MG63 (cell line): ENCODE measurements around the gene MINDY1. TPM values are rescaled to one million over a fixed set of nuclear protein-coding genes. Genes with fewer than 3 reads are reported as not detected.

ENCODE experiments used
- DNase-seq: peaks from one replicate; pipeline ENCODE4 v3.0.0-alpha.2; 2020
- H3K27me3 ChIP-seq: fragments of 250-450 bp; sonication (Bioruptor Pico); 2 replicates; pipeline ENCODE4 v1.5.1; 2020; ENCODE audit warnings: mild to moderate bottlenecking, moderate library complexity
- H3K36me3 ChIP-seq: fragments of 250-450 bp; sonication (Bioruptor Pico); 2 replicates; pipeline ENCODE4 v1.5.1; 2020; ENCODE audit warnings: mild to moderate bottlenecking, moderate library complexity
- H3K4me3 ChIP-seq: fragments of 250-450 bp; sonication (Bioruptor Pico); 2 replicates; pipeline ENCODE4 v1.5.1; 2020; ENCODE audit warnings: mild to moderate bottlenecking, moderate library complexity
- H3K9me3 ChIP-seq: fragments of 250-450 bp; sonication (Bioruptor Pico); 2 replicates; pipeline ENCODE4 v1.5.1; 2020; ENCODE audit warnings: mild to moderate bottlenecking, moderate library complexity
- total RNA-seq: library from RNA; depleted of rRNA; stranded (reverse); fragments of >200 nt; shearing (Covaris generic); gene quantifications from 2 replicates; pipeline ENCODE4 v1.2.3, GENCODE V29; 2014; ENCODE audit warnings: low replicate concordance; rRNA removed

MINDY1 gene
- total RNA-seq, 1 experiment from 2014 or later = 8.9 TPM

- no peaks in the 10 kb centered on the region for H3K9me3 ChIP-seq
- DNase-seq = no peak
- no peak overlapping the region for H3K4me3 ChIP-seq
- no peaks in the 10 kb centered on the region for H3K27me3 ChIP-seq
- peaks cover 88% of the 10 kb centered on the region for H3K36me3 ChIP-seq
Observed at GRCh38 chr1:150957666-150958065, 49.0 kb downstream of the MINDY1 start.

DNA sequence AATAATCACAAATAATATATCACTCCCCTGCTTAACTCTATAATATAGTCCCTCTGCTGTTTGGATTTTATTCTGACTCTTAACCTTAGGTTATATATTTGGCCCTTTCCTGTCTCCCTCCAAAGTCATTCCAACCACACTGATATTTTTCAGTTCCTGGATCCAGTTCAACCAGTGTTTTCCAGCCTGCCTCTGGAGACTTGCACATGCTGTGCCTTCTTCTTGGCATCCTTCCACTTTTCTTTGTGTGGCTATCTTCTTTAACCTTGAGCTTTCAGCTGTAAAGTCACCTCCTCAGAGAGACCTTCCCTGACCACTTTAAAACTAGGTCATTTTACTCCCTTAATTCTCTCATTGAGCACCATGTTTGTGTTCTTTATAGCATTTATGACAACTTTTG is 51.4 kb downstream of the MINDY1 start:
- DNase-seq = no peak
- no peaks in the 10 kb centered on the region for H3K27me3 ChIP-seq
- H3K36me3 ChIP-seq = peaks cover 89% of the 10 kb centered on the region
- H3K9me3 ChIP-seq = no peaks in the 10 kb centered on the region
- no peak overlapping the region for H3K4me3 ChIP-seq

DNA sequence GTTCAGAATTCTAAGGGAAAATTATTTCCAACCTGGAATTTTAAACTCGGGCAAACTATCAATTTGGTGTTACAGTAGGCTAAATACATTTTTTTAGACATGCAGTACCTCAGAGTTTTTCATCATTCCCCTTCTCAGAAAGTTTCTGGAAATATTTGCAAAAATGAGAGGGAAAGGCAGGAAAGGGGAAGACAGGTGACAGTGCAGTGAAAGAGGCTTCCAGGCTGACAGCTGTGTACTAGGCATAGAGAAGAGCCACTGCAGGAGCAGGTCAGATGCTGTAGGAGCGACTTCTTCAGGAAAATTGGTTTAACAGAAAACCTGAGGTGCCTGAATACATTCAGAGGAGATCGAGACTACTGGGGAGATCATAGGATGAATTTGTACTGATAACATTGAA is 52.0 kb downstream of the MINDY1 start:
- Histone ChIP-seq H3K36me3 (peaks cover 90% of the 10 kb centered on the region), H3K27me3 (no peaks in the 10 kb centered on the region), H3K4me3 (no peak overlapping the region), H3K9me3 (no peaks in the 10 kb centered on the region)
- no peak for DNase-seq

Other genes with a start within 250 kb of the MINDY1 start
- gene CTSS, start 241.1 kb downstream of the MINDY1 start, total RNA-seq = 0.49 TPM in 1 of 2 replicates, not detected in the other
- 0.92 and 2.3 TPM in 2 replicates for gene CTSK, start 198.6 kb downstream of the MINDY1 start, total RNA-seq
- gene ARNT, start 130.3 kb downstream of the MINDY1 start, total RNA-seq = 7.3 and 13.7 TPM in 2 replicates
- not detected in 2 replicates for gene CTXND2, start 119.8 kb downstream of the MINDY1 start, total RNA-seq
- gene SETDB1, start 80.5 kb downstream of the MINDY1 start, total RNA-seq = 23.5 and 49.2 TPM in 2 replicates
- gene CERS2, start 32.1 kb downstream of the MINDY1 start, total RNA-seq = 86.1 and 89.6 TPM in 2 replicates
- 0.46 TPM in 1 of 2 replicates, not detected in the other for gene ANXA9, start 24.6 kb downstream of the MINDY1 start, total RNA-seq
- 7.5 and 8.1 TPM in 2 replicates for gene PRUNE1, start 1.5 kb upstream of the MINDY1 start, total RNA-seq
- 0.20 and 5.5 TPM in 2 replicates for gene BNIPL, start 29.7 kb upstream of the MINDY1 start, total RNA-seq
- gene C1orf56, start 40.8 kb upstream of the MINDY1 start, total RNA-seq = 1.1 TPM in 1 of 2 replicates, not detected in the other
- gene CDC42SE1, start 52.7 kb upstream of the MINDY1 start, total RNA-seq = 39.9 and 44.1 TPM in 2 replicates
- 6.8 and 11.5 TPM in 2 replicates for gene MLLT11, start 53.5 kb upstream of the MINDY1 start, total RNA-seq
- gene GABPB2, start 63.9 kb upstream of the MINDY1 start, total RNA-seq = 2.2 and 13.6 TPM in 2 replicates
- 1.4 TPM in 1 of 2 replicates, not detected in the other for gene SEMA6C, start 139.7 kb upstream of the MINDY1 start, total RNA-seq
- gene TNFAIP8L2, start 149.7 kb upstream of the MINDY1 start, total RNA-seq = not detected in 2 replicates
- gene LYSMD1, start 159.0 kb upstream of the MINDY1 start, total RNA-seq = 2.0 and 11.4 TPM in 2 replicates
- gene SCNM1, start 159.2 kb upstream of the MINDY1 start, total RNA-seq = 43.1 and 69.6 TPM in 2 replicates
- gene TMOD4, start 169.1 kb upstream of the MINDY1 start, total RNA-seq = not detected in 2 replicates
- gene VPS72, start 183.3 kb upstream of the MINDY1 start, total RNA-seq = 87.3 and 105 TPM in 2 replicates
- gene PIP5K1A, start 191.7 kb upstream of the MINDY1 start, total RNA-seq = 28.3 and 38.6 TPM in 2 replicates
- 225 and 311 TPM in 2 replicates for gene PSMD4, start 247.8 kb upstream of the MINDY1 start, total RNA-seq